ENCODE data around the gene FOXO3.

Gene FOXO3

GRCh38 chr6:108733051-108733450 lies 172.3 kb downstream of the FOXO3 start:
- no peak for DNase-seq (ENCODE audit: low read depth)
- TF ChIP-seq, protein P1, sequence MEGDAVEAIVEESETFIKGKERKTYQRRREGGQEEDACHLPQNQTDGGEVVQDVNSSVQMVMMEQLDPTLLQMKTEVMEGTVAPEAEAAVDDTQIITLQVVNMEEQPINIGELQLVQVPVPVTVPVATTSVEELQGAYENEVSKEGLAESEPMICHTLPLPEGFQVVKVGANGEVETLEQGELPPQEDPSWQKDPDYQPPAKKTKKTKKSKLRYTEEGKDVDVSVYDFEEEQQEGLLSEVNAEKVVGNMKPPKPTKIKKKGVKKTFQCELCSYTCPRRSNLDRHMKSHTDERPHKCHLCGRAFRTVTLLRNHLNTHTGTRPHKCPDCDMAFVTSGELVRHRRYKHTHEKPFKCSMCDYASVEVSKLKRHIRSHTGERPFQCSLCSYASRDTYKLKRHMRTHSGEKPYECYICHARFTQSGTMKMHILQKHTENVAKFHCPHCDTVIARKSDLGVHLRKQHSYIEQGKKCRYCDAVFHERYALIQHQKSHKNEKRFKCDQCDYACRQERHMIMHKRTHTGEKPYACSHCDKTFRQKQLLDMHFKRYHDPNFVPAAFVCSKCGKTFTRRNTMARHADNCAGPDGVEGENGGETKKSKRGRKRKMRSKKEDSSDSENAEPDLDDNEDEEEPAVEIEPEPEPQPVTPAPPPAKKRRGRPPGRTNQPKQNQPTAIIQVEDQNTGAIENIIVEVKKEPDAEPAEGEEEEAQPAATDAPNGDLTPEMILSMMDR (conservative IDR thresholded peaks at IDR 0.05; ENCODE audit: low read depth, low read length) = no peak
- no peak overlapping the region for H3K4me3 ChIP-seq (ENCODE audit: low read length)

DNA sequence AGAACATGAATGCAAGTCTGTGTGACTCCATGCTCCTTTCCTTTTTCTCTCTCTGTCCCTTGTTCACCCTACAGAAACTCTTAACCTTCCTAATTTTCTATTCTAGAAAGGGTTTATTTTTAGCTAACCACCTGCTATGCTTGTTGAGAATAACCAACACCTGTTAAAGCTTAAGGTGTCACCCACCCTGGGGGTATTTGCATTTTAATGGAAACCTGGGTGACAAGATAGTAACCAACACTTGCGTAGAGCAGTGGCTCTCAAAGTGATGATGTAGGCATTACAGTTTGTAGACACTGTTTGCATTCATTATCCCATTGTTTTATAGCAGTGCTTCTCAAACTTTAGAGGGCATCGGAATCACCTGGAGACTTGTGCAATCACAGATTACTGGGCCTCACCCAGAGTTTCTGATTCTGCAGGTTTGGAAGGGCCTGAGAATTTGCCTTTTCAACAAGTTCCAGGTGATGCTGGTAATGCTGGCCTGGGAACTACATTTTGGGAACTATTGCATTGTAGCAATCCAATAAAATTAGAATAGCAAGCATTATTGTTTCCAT lies 173.1 kb downstream of the FOXO3 start:
- TF ChIP-seq, protein P1 (conservative IDR thresholded peaks at IDR 0.05; ENCODE audit: low read depth, low read length) = no peak
- DNase-seq (ENCODE audit: low read depth) = no peak
- no peak overlapping the region for H3K4me3 ChIP-seq (ENCODE audit: low read length)

All from retinal pigment epithelial cell (primary cell).